GM12878 (cell line): ENCODE results near the gene RNF11. TPM values are rescaled to one million over a fixed set of nuclear protein-coding genes. Genes with fewer than 3 reads are reported as not detected.

Source experiments
- ASH2L ChIP-seq: fragments of 300-600, 200-600 bp; sonication (generic); IDR thresholded peaks from 2 replicates; pipeline ENCODE4 v1.6.1; 2017; ENCODE audit warnings: low read depth, mild to moderate bottlenecking, borderline replicate concordance
- ATF2 ChIP-seq: IDR thresholded peaks from 2 replicates; pipeline ENCODE4 v1.6.1; 2012; ENCODE audit warnings: low read length, inconsistent platforms
- ATF3 ChIP-seq: IDR thresholded peaks from 2 replicates; pipeline ENCODE4 v1.6.1; 2011; ENCODE audit warnings: low read depth, mild to moderate bottlenecking, low read length, moderate library complexity, borderline replicate concordance; ENCODE audit errors: extremely low read depth
- CHD4 ChIP-seq: fragments of 200-600 bp; sonication (generic); IDR thresholded peaks from 2 replicates; pipeline ENCODE4 v1.6.1; 2016; ENCODE audit warnings: mild to moderate bottlenecking
- CREB1 ChIP-seq: IDR thresholded peaks from 2 replicates; pipeline ENCODE4 v1.6.1; 2012; ENCODE audit warnings: low read depth, mild to moderate bottlenecking, inconsistent platforms
- ETV6 ChIP-seq, 2 experiments: fragments of 450-650 bp in 1 of 2; IDR thresholded peaks in 1 of 2; conservative IDR thresholded peaks in 1 of 2; 2 replicates each; pipeline ENCODE4 v1.6.1; 2014; ENCODE audit warnings: antibody characterized with exemption in 1 of 2, borderline replicate concordance in 1 of 2, low read depth in 1 of 2, mild to moderate bottlenecking in 1 of 2, moderate library complexity in 1 of 2
- FOS ChIP-seq: IDR thresholded peaks from 3 replicates; pipeline ENCODE4 v1.6.1; 2011; ENCODE audit warnings: borderline replicate concordance; ENCODE audit not compliant: insufficient read length; ENCODE audit errors: extremely low read depth
- HCFC1 ChIP-seq: fragments of 150-350 bp; IDR thresholded peaks from 2 replicates; pipeline ENCODE4 v1.6.1; 2014; ENCODE audit warnings: low read length
- MYC ChIP-seq: IDR thresholded peaks from 2 replicates; pipeline ENCODE4 v1.6.1; 2011; ENCODE audit warnings: mild to moderate bottlenecking, low read length, moderate library complexity, inconsistent platforms; ENCODE audit not compliant: insufficient read depth, insufficient replicate concordance, insufficient read length, severe bottlenecking
- NFYB ChIP-seq: IDR thresholded peaks from 2 replicates; pipeline ENCODE4 v1.6.1; 2011; ENCODE audit warnings: low read depth, mild to moderate bottlenecking, low read length, improper control_type of control experiment, moderate library complexity; ENCODE audit not compliant: insufficient read depth
- RAD51 ChIP-seq: fragments of 450-650 bp; IDR thresholded peaks from 2 replicates; pipeline ENCODE4 v1.6.1; 2016; ENCODE audit warnings: moderate library complexity, mild to moderate bottlenecking, inconsistent platforms
- RBBP5 ChIP-seq: fragments of 200-600 bp; sonication (generic); conservative IDR thresholded peaks from 2 replicates; pipeline ENCODE4 v1.6.1; 2016
- RELB ChIP-seq: fragments of 450-650 bp; IDR thresholded peaks from 2 replicates; pipeline ENCODE4 v1.6.1; 2017; ENCODE audit warnings: low read depth, mild to moderate bottlenecking, moderate library complexity
- REST ChIP-seq: IDR thresholded peaks from 2 replicates; pipeline ENCODE4 v1.6.1; 2012; ENCODE audit warnings: mild to moderate bottlenecking, low read depth, low read length
- SIN3A ChIP-seq: IDR thresholded peaks from 2 replicates; pipeline ENCODE4 v1.6.1; 2012; ENCODE audit warnings: low read depth, low read length, improper control_type of control experiment
- SMARCA5 ChIP-seq: fragments of 450-650 bp; IDR thresholded peaks from 2 replicates; pipeline ENCODE4 v1.6.1; 2017; ENCODE audit warnings: mild to moderate bottlenecking
- STAT3 ChIP-seq: IDR thresholded peaks from 2 replicates; pipeline ENCODE4 v1.6.1; 2011; ENCODE audit warnings: low read depth, low read length, improper control_type of control experiment
- TCF12 ChIP-seq: IDR thresholded peaks from 2 replicates; pipeline ENCODE4 v1.6.1; 2011; ENCODE audit warnings: low read depth, mild to moderate bottlenecking, low read length
- TCF3 ChIP-seq: IDR thresholded peaks from 2 replicates; pipeline ENCODE4 v1.6.1; 2012; ENCODE audit warnings: low read depth, mild to moderate bottlenecking, low read length, borderline replicate concordance; ENCODE audit not compliant: insufficient read depth
- USF1 ChIP-seq: IDR thresholded peaks from 2 replicates; pipeline ENCODE4 v1.6.1; 2011; ENCODE audit warnings: borderline replicate concordance, low read depth, mild to moderate bottlenecking, moderate library complexity, mixed read lengths, low read length; ENCODE audit not compliant: insufficient read depth; ENCODE audit errors: extremely low read length
- ZNF217 ChIP-seq: fragments of 450-650 bp; IDR thresholded peaks from 2 replicates; pipeline ENCODE4 v1.6.1; 2017; ENCODE audit warnings: antibody characterized with exemption, mild to moderate bottlenecking
- ZNF622 ChIP-seq: fragments of 450-650 bp; IDR thresholded peaks from 2 replicates; pipeline ENCODE4 v1.6.1; 2017; ENCODE audit warnings: mild to moderate bottlenecking, inconsistent platforms
- polyA plus RNA-seq, 11 experiments: library from polyadenylated mRNA; depleted of rRNA in 4 of 11; unstranded in 6 of 11; stranded (reverse) in 5 of 11; fragments of >200 nt; fragmentation: Nextera tagmentation in 4 of 11; fragmentation: Illumina TruSeq in 1 of 11; extraction: Ambion mirVana in 4 of 11; extraction: Trizol in 1 of 11; gene quantifications; 1 replicate in 1 of 11; 2 replicates in 10 of 11; pipeline versions ENCODE4 v1.2.1 to v1.2.3, GENCODE V29; 2011 to 2016; ENCODE audit warnings: inconsistent platforms in 2 of 11, missing spikeins in 2 of 11, low read depth in 1 of 11
- total RNA-seq, 4 experiments: library from RNA; depleted of rRNA in 3 of 4; stranded (reverse); fragments of >200 nt in 3 of 4; fragmentation: Illumina TruSeq in 1 of 4; extraction: Trizol in 1 of 4; gene quantifications; 2 replicates each; pipeline versions ENCODE4 v1.2.1 to v1.2.3, GENCODE V29; 2013 to 2021

Gene RNF11
- total and polyA plus RNA-seq, 10 of the 15 experiments (the other 5 are each of a cell fraction or from before 2014, with no cell fraction given): 9.5 to 43.6 (median 32.3) TPM

GRCh38 chr1:51235673-51236530 is at the start of gene RNF11 (continued):
- TF ChIP-seq ATF2 (no peak), HCFC1 (no peak; the same call in 1 of the 2 replicates), FOS (no peak), RBBP5 (no peak), ETV6 (conservative IDR thresholded peaks at IDR 0.05 in 1 of 2, IDR thresholded peaks at IDR 0.05 in 1 of 2; ENCODE audit: borderline replicate concordance in 1 of 2, low read depth in 1 of 2) (no peak), USF1 (no peak), TCF3 (peak; percentile 92), SMARCA5 (peak; percentile 91), RELB (no peak), ZNF217 (no peak), ASH2L (no peak), REST (no peak), TCF12 (peak; percentile 95), ZNF622 (no peak), MYC (no peak), SIN3A (peak; percentile 80; the same call in 1 of the 2 replicates), NFYB (no peak), STAT3 (no peak), CREB1 (peak; percentile 85), ATF3 (no peak), CHD4 (no peak), RAD51 (no peak)
